ENCODE results near the gene TNFRSF17. TPM values are rescaled to one million over a fixed set of nuclear protein-coding genes. Genes with fewer than 3 reads are reported as not detected.
A peak's percentile ranks its signal among the peaks of the same experiment; 100 is the strongest.
"Not testable (repeated sequence)": the region's sequence is repeated elsewhere in the genome, so short reads cannot be mapped to it uniquely, and the experiment has no call there.

TNFRSF17 gene
- total and polyA plus RNA-seq, 10 of the 15 experiments (the other 5 are each of a cell fraction or from before 2014, with no cell fraction given): 106 to 461 (median 179) TPM

DNA sequence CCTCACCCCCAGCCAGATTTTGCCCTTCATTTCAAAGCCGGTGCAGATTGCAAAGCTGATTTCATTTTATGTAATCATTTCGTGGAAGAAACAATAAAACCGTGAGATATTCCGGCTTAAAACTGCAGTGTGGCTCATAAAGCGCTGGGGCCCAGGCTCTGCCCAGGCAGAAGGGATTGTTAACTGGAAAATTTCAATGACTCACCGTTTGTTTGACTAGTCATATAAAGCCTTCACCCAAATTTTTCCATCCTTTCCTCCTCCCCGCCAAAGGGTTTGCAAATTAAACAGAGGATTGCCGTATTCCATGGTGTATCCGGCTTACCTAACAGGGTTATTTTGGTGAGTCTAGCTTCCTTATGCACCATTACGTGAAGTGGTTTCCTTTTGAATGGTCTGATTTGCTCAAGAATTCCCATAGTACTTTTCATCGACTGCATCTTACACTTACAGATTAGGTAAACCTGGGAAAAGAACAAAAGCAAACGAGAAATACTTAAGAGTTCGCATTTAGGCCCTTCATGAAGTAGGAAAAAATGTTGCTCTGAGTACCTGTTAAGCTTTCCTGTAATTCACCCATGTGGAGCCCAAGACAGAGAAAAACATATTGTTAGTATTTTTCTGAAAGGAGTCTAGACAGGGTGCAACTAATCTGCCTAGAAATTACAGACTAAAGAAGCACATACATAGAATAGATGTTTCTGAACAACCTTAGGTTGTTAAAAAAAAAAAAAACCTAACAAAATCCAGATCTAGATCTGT, 48.3 kb upstream of the TNFRSF17 start:
- POLR2A ChIA-PET: interaction anchor here (1.2 to 1.3 kb wide), 2 partner anchors 62 to 119 kb away, joined by 3 to 4 read pairs; partner anchors contain the start of gene ZC3H7A
- intact Hi-C loops (cut with micrococcal nuclease; ENCODE audit: unreplicated experiment): no loop called here

DNA sequence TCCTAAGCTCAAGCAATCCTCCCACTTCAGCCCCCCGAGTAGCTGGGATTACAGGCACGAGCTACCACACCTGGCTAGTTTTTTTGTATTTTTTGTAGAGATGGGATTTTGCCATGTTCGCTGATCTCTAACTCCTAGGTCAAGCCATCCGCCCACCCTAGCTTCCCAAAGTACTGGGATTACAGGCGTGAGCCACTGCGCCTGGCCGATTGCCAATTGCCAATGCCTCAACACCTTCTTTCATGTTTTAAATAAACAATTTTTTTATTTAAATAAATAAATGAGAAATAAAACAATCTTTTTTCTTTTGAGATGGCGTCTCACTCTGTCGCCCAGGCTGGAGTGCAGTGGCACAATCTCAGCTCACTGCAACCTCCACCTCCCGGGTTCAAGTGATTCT, 41.0 kb upstream of the TNFRSF17 start:
- ATAC-seq; FAIRE-seq; H3K9me3 ChIP-seq (replicated peaks; ENCODE audit: control insufficient read depth, insufficient read depth, low read length); H3K79me2 ChIP-seq (ENCODE audit: control insufficient read depth, insufficient read depth, low read length); H3K9ac ChIP-seq (ENCODE audit: control insufficient read depth, insufficient read depth, low read length); H3K4me1 ChIP-seq (ENCODE audit: control insufficient read depth, insufficient read depth, low read length); in situ Hi-C loops (cut with MboI); H3K27ac ChIP-seq (ENCODE audit: control insufficient read depth, insufficient read depth); H3K36me3 ChIP-seq (ENCODE audit: control insufficient read depth in 2 of 2, insufficient read depth in 2 of 2, low read length in 1 of 2); RAD21 ChIA-PET (ENCODE audit: unreplicated experiment); H3K4me2 ChIP-seq (ENCODE audit: control insufficient read depth, insufficient read depth); H3K27me3 ChIP-seq (replicated peaks in 1 of 2; ENCODE audit: control insufficient read depth in 2 of 2, insufficient read depth in 2 of 2, low read length in 1 of 2); BruUV-seq (replicated peaks); CTCF ChIA-PET; H4K20me1 ChIP-seq (ENCODE audit: control insufficient read depth, insufficient read depth); H2AFZ ChIP-seq (ENCODE audit: control insufficient read depth, low read depth, low read length); DNase-seq (ENCODE audit: low read depth, low spot score); H3K4me3 ChIP-seq; intact Hi-C loops (cut with micrococcal nuclease; ENCODE audit: unreplicated experiment): not testable (repeated sequence)
- POLR2A ChIA-PET: interaction anchor here (0.6 kb wide), 1 partner anchor 53 kb away, joined by 4 read pairs; no protein-coding TSS in a partner anchor
- 67% methylated on average over 10 of the region's 10 CpGs for WGBS (ENCODE audit: insufficient coverage, insufficient replicate concordance, low lambda C conversion rate, missing lambda C conversion rate)
- SMC1A ChIA-PET (ENCODE audit: uncharacterized antibody, unreplicated experiment): interaction anchor here (0.9 kb wide), 1 partner anchor 54 kb away, joined by 3 read pairs; no protein-coding TSS in a partner anchor

More for the DNA sequence above, 48.3 kb upstream of the TNFRSF17 start:
- BruUV-seq (replicated peaks): no TSS peak
- ChIA-PET CTCF (interaction anchor here (0.5 to 0.9 kb wide), 2 partner anchors 44 to 52 kb away, joined by 3 to 4 read pairs; no protein-coding TSS in a partner anchor), RAD21 (ENCODE audit: unreplicated experiment) (no interaction called here), SMC1A (ENCODE audit: uncharacterized antibody, unreplicated experiment) (interaction anchor here (0.9 to 1.2 kb wide), 3 partner anchors 9 to 47 kb away, joined by 3 read pairs; no protein-coding TSS in a partner anchor)
- H3K27me3 ChIP-seq (replicated peaks in 1 of 2; ENCODE audit: control insufficient read depth in 2 of 2, insufficient read depth in 2 of 2, low read length in 1 of 2): no peaks in the 10 kb centered on the region
- H3K27ac ChIP-seq (ENCODE audit: control insufficient read depth, insufficient read depth): peak overlapping the region; percentile 18; the same call in 1 of the 2 replicates
- H3K4me2 ChIP-seq (ENCODE audit: control insufficient read depth, insufficient read depth): peak overlapping the region; percentile 98
- H3K9ac ChIP-seq (ENCODE audit: control insufficient read depth, insufficient read depth, low read length): no peak overlapping the region
- FAIRE-seq (no peak), ATAC-seq (no peak), DNase-seq (ENCODE audit: low read depth, low spot score) (no peak)
- TF ChIP-seq TCF3 (IDR thresholded peaks at IDR 0.05; ENCODE audit: borderline replicate concordance, insufficient read depth, low read depth, low read length): no peak
- no peak for TF ChIP-seq BCL11A (IDR thresholded peaks at IDR 0.05; ENCODE audit: low read depth, low read length)
- no peak for TF ChIP-seq RUNX3 (IDR thresholded peaks at IDR 0.05; ENCODE audit: low read length)
- 0 out of 2 replicates have a peak, but pooled peaks have one; percentile 22 for TF ChIP-seq FOXM1 (IDR thresholded peaks at IDR 0.05; ENCODE audit: low read depth, low read length)
- no peak for TF ChIP-seq TBL1XR1 (IDR thresholded peaks at IDR 0.05; ENCODE audit: low read depth, low read length)
- TF ChIP-seq RFX5 (IDR thresholded peaks at IDR 0.05; ENCODE audit: low read depth, low read length): no peak
- no peak for TF ChIP-seq SREBF1 (IDR thresholded peaks at IDR 0.05; ENCODE audit: low read length)
- TF ChIP-seq, protein P1, sequence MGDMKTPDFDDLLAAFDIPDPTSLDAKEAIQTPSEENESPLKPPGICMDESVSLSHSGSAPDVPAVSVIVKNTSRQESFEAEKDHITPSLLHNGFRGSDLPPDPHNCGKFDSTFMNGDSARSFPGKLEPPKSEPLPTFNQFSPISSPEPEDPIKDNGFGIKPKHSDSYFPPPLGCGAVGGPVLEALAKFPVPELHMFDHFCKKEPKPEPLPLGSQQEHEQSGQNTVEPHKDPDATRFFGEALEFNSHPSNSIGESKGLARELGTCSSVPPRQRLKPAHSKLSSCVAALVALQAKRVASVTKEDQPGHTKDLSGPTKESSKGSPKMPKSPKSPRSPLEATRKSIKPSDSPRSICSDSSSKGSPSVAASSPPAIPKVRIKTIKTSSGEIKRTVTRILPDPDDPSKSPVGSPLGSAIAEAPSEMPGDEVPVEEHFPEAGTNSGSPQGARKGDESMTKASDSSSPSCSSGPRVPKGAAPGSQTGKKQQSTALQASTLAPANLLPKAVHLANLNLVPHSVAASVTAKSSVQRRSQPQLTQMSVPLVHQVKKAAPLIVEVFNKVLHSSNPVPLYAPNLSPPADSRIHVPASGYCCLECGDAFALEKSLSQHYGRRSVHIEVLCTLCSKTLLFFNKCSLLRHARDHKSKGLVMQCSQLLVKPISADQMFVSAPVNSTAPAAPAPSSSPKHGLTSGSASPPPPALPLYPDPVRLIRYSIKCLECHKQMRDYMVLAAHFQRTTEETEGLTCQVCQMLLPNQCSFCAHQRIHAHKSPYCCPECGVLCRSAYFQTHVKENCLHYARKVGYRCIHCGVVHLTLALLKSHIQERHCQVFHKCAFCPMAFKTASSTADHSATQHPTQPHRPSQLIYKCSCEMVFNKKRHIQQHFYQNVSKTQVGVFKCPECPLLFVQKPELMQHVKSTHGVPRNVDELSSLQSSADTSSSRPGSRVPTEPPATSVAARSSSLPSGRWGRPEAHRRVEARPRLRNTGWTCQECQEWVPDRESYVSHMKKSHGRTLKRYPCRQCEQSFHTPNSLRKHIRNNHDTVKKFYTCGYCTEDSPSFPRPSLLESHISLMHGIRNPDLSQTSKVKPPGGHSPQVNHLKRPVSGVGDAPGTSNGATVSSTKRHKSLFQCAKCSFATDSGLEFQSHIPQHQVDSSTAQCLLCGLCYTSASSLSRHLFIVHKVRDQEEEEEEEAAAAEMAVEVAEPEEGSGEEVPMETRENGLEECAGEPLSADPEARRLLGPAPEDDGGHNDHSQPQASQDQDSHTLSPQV (IDR thresholded peaks at IDR 0.05): no peak
- TF ChIP-seq BRCA1 (IDR thresholded peaks at IDR 0.05; ENCODE audit: low read depth, low read length): no peak
- TF ChIP-seq JUNB (IDR thresholded peaks at IDR 0.05): 0 out of 2 replicates have a peak, but pooled peaks have one; percentile 2
- TF ChIP-seq CHD4 (IDR thresholded peaks at IDR 0.05): no peak
- no peak for TF ChIP-seq ZNF622 (IDR thresholded peaks at IDR 0.05)
- peaks cover 9% of the 10 kb centered on the region for H3K4me1 ChIP-seq (ENCODE audit: control insufficient read depth, insufficient read depth, low read length)
- peaks cover 40% of the 10 kb centered on the region for H3K79me2 ChIP-seq (ENCODE audit: control insufficient read depth, insufficient read depth, low read length)
- peak overlapping the region; percentile 96 for H2AFZ ChIP-seq (ENCODE audit: control insufficient read depth, low read depth, low read length)
- H3K9me3 ChIP-seq (replicated peaks; ENCODE audit: control insufficient read depth, insufficient read depth, low read length): peaks cover 2% of the 10 kb centered on the region; the same call in 2 of the 3 replicates
- H3K36me3 ChIP-seq (ENCODE audit: control insufficient read depth in 2 of 2, insufficient read depth in 2 of 2, low read length in 1 of 2): no peaks in the 10 kb centered on the region; a peak in 1 of 4 replicates
- no peaks in the 10 kb centered on the region; the same call in none of the 2 replicates for H4K20me1 ChIP-seq (ENCODE audit: control insufficient read depth, insufficient read depth)
- WGBS (ENCODE audit: insufficient coverage, insufficient replicate concordance, low lambda C conversion rate, missing lambda C conversion rate): 78% methylated on average over 13 of the region's 13 CpGs
- H3K4me3 ChIP-seq: peak overlapping the region; percentile 54; the same call in 1 of the 2 replicates
- in situ Hi-C loops (cut with MboI): no loop called here
